GM10248 (cell line): ENCODE results near the gene ABHD18.
"Not testable (repeated sequence)": the region's sequence is repeated elsewhere in the genome, so short reads cannot be mapped to it uniquely, and the experiment has no call there.

ENCODE experiments used
- CTCF ChIA-PET: fragments of 300-600 bp; sonication (Branson Sonifier 250); formaldehyde crosslinking; extraction: SDS; loops from one replicate; lab custom pipeline; 2021; ENCODE audit warnings: antibody characterized with exemption; lab: Yijun Ruan, JAX
- POLR2A ChIA-PET: fragments of 350-650 bp; sonication (Branson Sonifier 250); formaldehyde crosslinking; extraction: SDS; loops from one replicate; lab custom pipeline; 2020; ENCODE audit warnings: antibody characterized with exemption; lab: Yijun Ruan, JAX
- DNase-seq: peaks from one replicate; pipeline ENCODE4 v3.0.0; 2012; ENCODE audit errors: extremely low spot score
- CTCF ChIP-seq: IDR thresholded peaks from 2 replicates; pipeline ENCODE4 v1.5.1; 2012; ENCODE audit warnings: mild to moderate bottlenecking, low read depth; ENCODE audit errors: extremely low read depth, missing control alignments, control extremely low read depth

ABHD18 gene

GRCh38 chr4:127965062-127965802, at the start of gene ABHD18, which contains the start of gene MFSD8:
Gene ABHD18, plus strand, starts transcription at chr4:127965406. Its CDS starts 17,550 bp downstream, at chr4:127982956.
Gene MFSD8, minus strand, starts transcription at chr4:127965173. Its CDS starts 40 bp downstream, at chr4:127965133.
- CTCF ChIA-PET: interaction anchor here (0.7 to 1.7 kb wide), 18 partner anchors 15 to 214 kb away, joined by 3 to 6 read pairs (median 4); partner anchors contain the start of genes HSPA4L, LARP1B and PLK4
- DNase-seq: peak; percentile 98
- POLR2A ChIA-PET: interaction anchor here (0.6 to 1.9 kb wide), 5 partner anchors 14 to 183 kb away, joined by 3 to 15 read pairs (median 5); partner anchors contain the start of genes HSPA4L and LARP1B
- no peak for TF ChIP-seq CTCF

GRCh38 chr4:127916512-127916911, 48.7 kb upstream of the ABHD18 start:
- ChIA-PET POLR2A (no interaction called here), CTCF (interaction anchor here (1.2 to 1.9 kb wide), 4 partner anchors 9 to 102 kb away, joined by 3 to 9 read pairs (median 4); no protein-coding TSS in a partner anchor)

GRCh38 chr4:127917151-127917550, 48.1 kb upstream of the ABHD18 start:
- ChIA-PET CTCF (interaction anchor here (1.1 to 1.9 kb wide), 5 partner anchors 9 to 102 kb away, joined by 3 to 9 read pairs (median 4); no protein-coding TSS in a partner anchor), POLR2A (no interaction called here)
- DNase-seq: no peak
- TF ChIP-seq CTCF: no peak

More at GRCh38 chr4:127916512-127916911, 48.7 kb upstream of the ABHD18 start:
- TF ChIP-seq CTCF: no peak
- DNase-seq: no peak

- ChIA-PET POLR2A (no interaction called here), CTCF (interaction anchor here (1.2 kb wide), 1 partner anchor 32 kb away, joined by 3 read pairs; no protein-coding TSS in a partner anchor)
- DNase-seq: no peak
- TF ChIP-seq CTCF: no peak
Measured at GRCh38 chr4:127920521-127920920, 44.7 kb upstream of the ABHD18 start.

GRCh38 chr4:127922226-127922625, 43.0 kb upstream of the ABHD18 start:
- no peak for TF ChIP-seq CTCF
- ChIA-PET POLR2A (no interaction called here), CTCF (interaction anchor here (1.0 to 1.4 kb wide), 2 partner anchors 8 to 34 kb away, joined by 3 to 4 read pairs; no protein-coding TSS in a partner anchor)
- DNase-seq: no peak

GRCh38 chr4:127925720-127926119, 39.5 kb upstream of the ABHD18 start:
- DNase-seq, POLR2A ChIA-PET: not testable (repeated sequence)
- CTCF ChIA-PET: interaction anchor here (1.0 kb wide), 1 partner anchor 8 kb away, joined by 3 read pairs; no protein-coding TSS in a partner anchor
